Frontal cortex (tissue), 4 donors: ENCODE results near the gene SLC26A8. TPM values are rescaled to one million over a fixed set of nuclear protein-coding genes. Genes with fewer than 3 reads are reported as not detected.
A peak's percentile ranks its signal among the peaks of the same experiment; 100 is the strongest.
"Not testable (repeated sequence)": the region's sequence is repeated elsewhere in the genome, so short reads cannot be mapped to it uniquely, and the experiment has no call there.

Source experiments
- DNase-seq, 2 donors: peaks; one replicate each; pipeline ENCODE4 v3.0.0; 2012; ENCODE audit warnings: low spot score in 2 of 2
- FAIRE-seq: peaks from 2 replicates; lab custom pipeline; 2012; peaks lifted over from hg19 to GRCh38; lab: Jason Lieb, UNC
- total RNA-seq: library from RNA; depleted of rRNA; stranded (reverse); fragments of >200 nt; gene quantifications from one replicate; pipeline ENCODE4 v1.2.3, GENCODE V29; 2014
- donor health status: control.
- donor health status: control.
- donor health status: control.

SLC26A8 gene
- total RNA-seq, 1 donor from 2014 or later: 5.7 TPM

DNA sequence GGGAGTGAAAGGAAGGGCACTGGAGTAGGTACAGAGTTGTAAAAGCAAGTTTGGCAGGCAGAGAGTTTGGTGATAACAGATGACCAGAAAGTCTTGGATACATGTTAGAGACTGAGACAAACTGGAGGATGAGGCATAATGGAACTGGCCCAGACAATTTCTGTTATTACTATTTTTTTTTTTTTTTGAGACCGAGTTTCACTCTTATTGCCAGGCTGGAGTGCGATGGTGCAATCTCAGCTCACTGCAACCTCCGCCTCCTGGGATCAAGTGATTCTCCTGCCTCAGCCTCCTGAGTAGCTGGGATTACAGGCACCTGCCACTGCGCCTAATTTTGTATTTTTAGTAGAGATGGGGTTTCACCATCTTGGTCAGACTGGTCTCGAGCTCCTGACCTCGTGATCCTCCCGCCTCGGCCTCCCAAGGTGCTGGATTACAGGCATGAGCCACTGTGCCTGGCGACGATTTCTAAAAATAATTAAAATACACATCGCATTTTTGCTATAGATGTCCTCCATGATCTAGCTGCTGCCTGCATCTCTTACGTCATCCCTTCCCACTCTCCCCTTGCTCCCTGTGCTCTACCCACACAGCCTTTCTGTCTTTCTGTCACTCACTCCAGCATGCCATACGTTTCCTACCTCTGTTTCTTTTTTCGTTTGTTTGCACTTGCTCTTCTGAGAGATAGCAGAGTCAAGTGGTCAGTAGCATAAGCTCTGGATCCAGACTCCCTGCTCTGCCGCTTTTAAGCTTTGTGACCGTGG, 26.7 kb upstream of the SLC26A8 start:
- DNase-seq: no peak
- FAIRE-seq: no peak

DNA sequence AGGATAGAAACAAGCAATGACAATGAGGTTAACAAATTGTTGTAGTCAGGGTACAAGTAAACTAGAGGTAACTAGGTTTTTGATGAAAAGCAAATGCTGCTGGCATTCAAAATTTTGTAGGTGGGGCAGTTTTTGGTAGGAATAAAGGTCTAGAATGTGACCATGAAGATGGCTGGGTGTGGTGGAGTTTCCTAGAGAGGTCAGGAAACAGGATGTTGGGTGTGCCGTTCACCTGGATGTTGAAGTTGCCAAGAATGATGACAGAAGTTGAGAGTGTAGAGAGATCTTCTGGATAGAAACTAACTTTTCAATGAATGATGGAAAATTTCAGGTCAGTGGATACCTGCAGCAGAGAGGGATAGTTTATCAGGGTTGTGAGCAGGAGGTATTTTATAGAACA, 25.9 kb upstream of the SLC26A8 start:
- FAIRE-seq: no peak
- DNase-seq: no peak

DNA sequence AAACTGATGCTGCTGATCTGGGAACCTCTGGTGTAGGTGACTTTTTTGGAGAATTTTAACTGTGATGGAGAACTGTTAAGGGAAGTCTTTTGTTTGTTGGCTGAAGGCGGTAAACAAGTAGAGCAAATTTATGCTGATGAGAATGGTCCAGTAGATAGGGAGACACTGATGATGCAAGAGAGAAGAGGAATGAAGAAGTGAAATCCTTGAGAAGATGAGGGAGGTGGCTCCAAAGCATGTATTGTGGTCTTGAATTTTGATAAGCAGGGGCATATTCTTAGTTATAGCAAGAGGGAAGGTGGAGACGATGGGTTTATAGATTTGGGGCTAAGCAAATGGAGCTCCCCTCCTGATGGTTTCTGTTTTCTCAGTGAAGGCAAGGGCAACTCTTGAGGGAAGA, 25.1 kb upstream of the SLC26A8 start:
- FAIRE-seq (no peak), DNase-seq (no peak)

DNA sequence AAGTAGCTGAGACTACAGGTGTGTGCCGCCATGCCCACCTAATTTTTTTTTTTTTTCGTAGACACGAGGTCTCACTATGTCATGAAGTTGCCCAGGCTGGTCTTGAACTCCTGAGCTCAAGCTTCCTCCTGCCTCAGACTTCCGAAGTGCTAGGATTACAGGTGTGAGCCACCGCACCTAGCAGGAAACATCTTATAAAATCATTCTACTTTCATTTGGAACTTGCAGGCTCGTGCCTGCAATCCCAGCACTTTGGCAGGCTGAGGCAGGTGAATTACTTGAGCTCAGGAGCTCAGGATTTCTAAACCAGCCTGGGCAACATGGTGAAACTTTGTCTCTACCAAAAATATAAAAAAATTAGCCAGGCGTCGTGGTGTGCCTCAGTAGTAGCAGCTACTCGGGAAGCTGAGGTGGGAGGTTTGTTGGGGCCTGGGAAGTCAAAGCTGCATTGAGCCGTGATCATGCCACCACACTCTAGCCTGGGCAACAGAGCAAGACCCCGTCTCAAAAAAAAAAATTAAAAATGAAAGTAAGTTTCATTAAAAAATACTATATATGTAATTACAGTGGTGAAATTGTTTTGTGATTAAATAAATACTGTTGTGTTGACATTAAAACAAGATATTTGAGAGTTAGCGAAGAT, 18.3 kb upstream of the SLC26A8 start:
- no peak for DNase-seq
- no peak for FAIRE-seq

DNA sequence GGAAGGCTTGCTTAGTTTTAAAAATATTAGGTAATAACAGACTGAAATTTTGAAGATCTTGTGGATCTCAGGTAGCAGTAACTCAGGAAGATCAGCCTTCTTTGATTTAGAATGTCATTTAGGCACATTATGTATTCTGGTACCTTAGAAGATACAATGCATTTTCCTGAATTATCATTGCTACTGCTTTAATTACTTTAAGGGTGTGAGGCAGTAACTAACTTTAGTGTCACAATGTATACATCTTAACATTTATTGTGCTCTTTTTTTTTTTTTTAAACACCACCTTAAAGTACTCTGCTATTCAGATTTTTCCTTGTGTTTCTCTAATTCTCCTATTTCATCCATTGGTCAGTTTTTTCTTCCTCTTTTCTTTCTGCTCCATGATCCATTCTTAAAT, 16.5 kb upstream of the SLC26A8 start:
- DNase-seq: no peak
- FAIRE-seq: no peak

DNA sequence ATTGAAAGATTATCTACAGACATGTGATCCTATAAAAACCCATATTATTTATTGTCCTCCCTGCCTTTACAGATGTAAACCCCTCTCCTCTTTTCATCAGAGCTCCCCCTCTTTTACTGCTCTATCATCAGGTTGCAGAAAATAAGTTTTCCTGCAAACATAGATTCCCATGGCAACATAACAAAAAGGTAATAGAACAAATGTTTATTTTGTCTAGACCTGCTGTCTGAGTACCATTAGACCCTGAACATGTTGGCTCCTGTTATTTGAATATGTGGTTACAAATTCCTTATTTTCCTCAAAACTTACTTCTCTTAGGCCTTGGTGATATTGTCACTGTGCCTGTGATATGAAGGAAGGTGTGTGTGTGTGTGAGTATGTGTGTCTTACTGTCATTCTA, 14.7 kb upstream of the SLC26A8 start:
- DNase-seq (no peak), FAIRE-seq (no peak)

DNA sequence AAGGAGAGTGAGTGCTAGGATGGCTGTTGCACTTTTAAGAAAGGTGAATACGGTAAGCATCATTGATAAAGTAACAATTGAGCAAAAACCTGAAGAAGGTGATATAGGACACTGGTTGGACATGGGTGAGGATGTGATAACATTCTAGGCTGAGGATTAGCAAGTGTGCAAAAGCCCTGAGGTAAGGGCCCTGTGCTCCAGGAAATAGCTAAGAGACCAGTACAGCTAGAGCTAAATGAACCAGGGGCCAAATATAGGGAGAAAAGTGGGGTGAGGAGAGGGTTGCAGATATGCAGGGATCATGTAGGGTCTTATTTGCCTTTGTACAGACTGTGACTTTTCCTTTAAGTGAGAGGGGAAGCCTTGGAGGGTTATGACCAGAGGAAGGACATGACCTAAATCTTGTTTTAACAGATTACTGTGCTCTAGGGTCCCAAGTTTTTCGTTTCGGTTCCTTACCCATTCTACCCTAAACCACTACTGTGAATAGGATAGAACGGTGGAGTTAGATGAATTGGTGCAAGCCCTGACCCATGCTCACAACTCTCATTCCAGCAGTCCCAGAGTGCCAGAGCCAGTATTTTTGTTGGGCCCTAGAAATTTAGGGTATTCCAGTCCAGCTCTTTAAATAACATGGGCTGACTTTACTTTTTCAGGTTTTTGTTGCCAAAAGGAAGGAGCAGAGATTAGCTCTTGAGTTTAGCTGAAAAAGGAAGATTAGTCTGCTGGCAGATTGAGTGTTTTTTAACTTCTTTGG, 13.9 kb upstream of the SLC26A8 start:
- no peak for FAIRE-seq
- DNase-seq: no peak

DNA sequence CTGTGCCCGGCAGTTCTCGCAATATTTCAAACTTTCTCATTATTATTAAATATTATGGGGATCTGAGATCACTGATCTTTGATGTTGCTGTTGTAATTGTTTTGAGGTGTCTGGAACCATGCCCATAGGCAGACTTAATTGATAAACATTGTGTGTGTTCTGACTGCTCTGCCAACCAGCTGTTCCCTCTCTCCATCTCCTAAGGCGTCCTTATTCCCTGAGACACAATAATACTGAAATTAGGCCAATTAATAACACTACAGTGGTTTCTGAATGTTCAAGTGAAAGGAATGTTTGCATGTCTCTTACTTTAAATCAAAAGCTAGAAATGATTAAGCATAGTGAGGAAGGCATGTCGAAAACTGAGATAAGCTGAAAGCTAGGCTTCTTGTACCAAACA, 10.8 kb upstream of the SLC26A8 start:
- FAIRE-seq (no peak), DNase-seq (no peak)

DNA sequence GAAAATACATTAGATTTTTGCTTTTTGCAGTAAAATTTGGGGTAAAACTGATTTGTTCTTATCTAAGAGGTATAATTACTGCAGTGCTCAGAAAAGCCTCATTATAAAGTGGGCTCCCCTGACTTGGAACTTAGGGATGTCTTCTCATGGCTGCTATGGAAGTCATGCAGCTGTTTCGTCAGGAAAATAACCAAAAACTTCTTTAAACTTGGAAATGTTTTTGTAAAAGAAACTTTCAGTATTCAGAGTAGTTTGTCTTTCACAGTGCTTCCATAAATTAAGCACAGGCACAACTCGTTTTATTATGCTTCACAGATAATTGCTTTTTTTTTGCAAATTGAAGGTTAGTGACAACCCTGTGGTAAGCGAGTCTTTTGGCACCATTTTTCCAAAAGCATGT, 10.0 kb upstream of the SLC26A8 start:
- FAIRE-seq (no peak), DNase-seq (no peak)

DNA sequence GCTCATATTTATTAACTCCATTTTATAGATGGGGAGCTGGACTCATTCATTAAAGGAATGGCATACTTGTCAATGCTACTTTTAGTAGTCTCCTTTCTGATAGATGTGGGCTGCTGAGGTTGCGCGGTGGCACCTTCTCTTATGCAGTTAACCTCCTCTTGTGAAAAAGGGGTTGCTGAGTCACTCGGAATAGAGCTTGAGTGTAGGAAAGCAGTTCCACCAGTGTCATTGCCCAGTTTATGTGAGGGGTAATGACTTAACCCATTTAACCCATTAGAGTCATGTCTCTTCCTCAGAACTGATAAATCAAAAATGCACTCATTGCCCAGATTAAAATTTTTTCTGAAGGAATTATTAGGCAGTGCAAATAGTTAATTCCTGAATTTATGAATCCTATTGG, 9.5 kb upstream of the SLC26A8 start:
- FAIRE-seq (no peak), DNase-seq (no peak)

DNA sequence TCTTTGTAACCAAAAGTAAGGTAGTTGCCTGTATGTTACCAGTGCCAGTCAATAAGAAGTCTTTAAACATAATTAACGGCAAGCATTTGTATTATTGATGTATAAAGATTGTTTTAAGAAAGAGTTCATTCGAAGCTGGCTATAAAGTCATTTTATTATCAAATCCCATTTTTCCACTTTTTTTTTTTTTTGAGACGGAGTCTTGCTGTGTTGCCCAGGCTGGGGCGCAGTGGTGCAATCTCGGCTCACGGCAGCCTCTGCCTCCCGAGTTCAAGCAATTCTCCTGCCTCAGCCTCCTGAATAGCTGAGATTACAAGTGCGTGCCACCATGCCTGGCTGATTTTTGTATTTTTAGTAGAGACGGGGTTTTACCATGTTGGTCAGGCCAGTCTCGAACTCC, 8.7 kb upstream of the SLC26A8 start:
- not testable (repeated sequence) for FAIRE-seq, DNase-seq

DNA sequence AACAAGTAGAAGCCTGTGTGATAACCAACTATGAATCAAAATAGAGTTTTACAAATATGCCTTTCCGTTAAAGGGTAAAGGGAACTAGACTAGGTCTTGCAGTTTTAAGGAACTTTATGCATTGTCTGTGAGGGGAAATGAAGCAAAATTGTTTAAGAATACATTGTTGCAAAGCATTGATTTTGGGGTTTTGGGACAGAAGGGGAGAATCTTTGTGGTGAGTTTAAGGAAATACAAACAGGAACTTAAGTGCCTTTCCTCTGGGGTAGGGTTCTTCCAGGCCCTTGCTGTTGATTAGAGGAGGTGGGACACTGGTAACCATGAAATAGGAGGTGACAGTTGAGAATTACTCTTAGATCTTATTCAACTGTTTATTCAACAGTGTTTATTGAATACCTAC, 7.8 kb upstream of the SLC26A8 start:
- FAIRE-seq (no peak), DNase-seq (no peak)

DNA sequence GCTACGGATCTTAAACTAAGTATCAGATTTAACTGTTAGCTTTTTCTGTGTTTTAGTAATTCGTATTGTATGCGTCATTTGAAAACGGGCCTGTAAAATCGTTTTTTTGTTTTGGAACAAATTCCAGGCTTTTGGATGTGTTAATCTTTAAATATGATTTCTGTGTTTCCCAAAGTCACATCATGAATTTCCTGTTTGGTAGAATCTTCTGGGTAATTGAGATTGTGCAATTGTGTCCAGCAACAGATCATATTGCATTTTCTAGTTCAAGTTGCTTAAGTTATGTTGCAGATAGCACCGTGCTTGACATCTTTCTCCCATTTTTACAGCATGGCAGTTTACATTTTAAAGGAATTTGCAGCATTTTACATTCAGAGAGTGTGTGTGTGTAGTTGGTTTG, 5.0 kb upstream of the SLC26A8 start:
- DNase-seq (no peak), FAIRE-seq (no peak)

DNA sequence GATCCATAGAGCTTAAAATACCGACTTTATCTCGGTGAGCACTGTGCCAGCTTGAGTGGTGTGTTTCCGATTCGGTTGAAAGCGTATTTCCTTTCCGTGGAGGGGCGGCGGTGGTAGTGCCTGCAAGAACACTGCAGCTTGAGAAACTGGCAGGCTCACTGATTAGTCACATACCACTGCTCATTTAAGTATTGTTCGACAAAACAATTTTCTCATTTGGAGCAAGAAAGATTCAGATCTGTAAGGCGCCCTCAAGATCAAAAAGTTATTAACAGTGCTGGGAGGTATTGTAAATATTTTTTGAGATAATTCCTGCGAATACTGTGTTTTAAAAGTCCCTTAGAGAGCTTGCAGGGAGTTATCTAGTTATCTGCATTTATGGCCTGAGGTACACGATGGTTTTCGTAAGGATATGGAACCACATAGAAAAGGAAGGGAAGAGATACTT, 4.5 kb upstream of the SLC26A8 start:
- no peak for FAIRE-seq

DNA sequence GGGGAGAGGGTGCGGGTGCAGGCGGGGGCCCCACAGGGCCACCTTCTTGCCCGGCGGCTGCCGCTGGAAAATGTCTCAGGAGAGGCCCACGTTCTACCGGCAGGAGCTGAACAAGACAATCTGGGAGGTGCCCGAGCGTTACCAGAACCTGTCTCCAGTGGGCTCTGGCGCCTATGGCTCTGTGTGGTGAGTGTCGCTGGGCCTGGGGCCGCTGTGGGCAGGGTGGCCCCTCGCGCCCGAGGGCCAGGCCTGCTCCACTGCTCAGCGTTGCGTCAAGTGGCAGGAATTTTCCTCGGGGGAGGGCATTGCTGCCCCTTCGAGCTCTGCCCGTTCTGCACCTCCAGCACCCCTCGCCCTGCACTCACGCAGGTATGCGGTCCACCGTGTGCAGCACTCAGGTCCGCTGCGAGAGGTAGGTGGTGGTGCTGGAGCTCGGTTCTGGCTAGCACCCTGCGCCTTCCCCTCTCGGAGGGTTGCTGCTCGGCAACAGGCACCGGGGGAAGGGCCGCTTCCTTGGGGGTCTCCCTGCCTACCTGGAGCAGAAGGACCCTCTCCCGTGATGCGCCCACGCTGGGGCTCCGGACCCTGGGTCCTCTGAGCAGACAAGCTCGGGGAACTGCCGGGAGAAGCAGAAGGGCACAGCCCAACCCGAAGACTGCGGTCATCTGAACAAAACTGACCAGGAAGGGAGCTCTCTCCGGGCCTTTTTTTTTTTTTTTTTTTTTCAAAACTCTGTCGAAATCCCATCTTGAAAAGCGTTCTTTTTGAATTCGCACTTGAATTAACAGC, 3.8 kb upstream of the SLC26A8 start:
- DNase-seq (peak; percentile 10 to 18), FAIRE-seq (no peak)

More for the DNA sequence above, 4.5 kb upstream of the SLC26A8 start:
- DNase-seq: peak in 1 of 2 donors; percentile 28

DNA sequence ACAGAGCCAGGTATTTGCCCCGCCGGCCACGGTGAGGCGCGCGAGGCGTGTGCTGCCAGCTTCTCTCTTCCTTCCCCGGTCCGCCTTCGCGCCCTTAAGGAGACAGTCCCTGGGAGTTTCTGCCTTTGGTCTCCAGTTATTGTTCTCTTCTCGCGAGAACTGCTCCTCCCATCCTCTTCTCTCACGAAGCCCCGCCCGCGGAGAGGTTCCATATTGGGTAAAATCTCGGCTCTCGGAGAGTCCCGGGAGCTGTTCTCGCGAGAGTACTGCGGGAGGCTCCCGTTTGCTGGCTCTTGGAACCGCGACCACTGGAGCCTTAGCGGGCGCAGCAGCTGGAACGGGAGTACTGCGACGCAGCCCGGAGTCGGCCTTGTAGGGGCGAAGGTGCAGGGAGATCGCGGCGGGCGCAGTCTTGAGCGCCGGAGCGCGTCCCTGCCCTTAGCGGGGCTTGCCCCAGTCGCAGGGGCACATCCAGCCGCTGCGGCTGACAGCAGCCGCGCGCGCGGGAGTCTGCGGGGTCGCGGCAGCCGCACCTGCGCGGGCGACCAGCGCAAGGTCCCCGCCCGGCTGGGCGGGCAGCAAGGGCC, 3.2 kb upstream of the SLC26A8 start, which contains the start of gene MAPK14:
Gene MAPK14, plus strand, starts transcription at position 308 of the 587 bp plus-strand sequence. CDS start 350 bp downstream, outside the sequence.
- FAIRE-seq (peak; percentile 55), DNase-seq (peak; percentile 96 to 97)

DNA sequence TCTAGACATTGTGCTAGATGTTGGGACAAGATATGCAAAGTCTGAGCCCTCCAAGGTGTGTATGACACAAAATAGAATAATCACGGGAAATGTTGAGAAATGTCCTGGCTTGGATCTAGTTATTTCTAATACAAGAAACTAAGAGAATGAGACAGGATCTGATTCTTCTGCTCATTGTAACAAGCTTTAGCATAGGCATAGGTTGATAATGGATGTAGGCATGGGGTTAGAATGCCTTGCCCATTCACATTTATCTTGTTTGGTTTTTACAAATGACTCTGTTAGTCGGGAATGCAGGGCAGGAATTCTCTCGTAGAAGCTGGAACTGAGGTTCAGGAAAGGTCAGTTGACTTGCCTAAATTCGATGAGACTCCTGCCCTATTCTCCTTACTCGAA, 1.5 kb upstream of the SLC26A8 start:
- FAIRE-seq (no peak), DNase-seq (no peak)

DNA sequence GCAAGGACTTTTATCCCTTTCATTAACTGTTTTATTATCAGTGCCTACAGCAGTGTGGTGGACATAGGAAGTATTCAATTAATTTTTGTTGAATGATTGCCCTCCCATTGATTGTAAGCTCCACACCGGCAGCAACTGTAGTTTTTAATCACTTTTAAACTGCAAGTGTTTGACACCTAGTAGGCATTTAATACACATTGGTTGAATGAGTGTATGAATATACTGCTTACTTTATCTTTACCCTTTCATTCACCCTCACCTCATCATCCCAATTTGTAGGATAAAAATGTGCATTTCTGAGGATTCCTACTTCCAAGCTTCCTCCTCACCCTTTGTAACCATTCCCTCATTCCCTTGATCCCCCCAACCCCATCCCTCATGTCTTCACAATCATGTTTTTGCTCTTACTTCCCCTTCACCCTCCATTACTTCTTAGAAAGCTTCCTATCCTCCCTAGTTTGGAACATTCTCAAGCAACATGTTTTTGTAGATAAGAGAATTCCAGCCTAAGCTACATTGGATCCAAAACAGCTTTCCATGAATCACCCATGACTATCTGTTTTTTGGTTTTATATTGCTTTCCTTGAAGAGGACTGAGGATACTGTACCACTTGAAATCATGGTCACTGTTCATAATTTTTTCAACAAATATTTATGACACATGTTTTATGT, 955 bp upstream of the SLC26A8 start:
- DNase-seq (no peak), FAIRE-seq (no peak)

DNA sequence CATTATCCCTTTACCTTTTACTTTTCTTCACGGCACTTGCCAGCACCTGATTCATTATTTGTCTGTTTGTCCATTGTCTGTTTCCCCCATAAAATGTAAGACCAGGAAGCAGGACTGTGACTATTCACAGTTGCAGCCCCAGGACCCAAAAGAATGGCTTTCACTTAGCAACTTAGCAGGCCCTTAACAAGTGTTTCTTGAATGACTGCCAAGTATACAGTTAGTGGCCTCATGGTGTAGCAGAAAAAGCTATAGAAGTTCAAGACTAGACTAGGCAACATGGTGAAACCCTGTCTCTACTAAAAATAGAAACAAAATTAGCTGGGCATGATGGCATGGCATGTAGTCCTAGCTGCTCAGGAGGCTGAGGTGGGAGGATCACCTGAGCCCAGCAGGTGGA, 4.3 kb downstream of the SLC26A8 start:
- no peak for FAIRE-seq

More for the DNA sequence above, 4.3 kb downstream of the SLC26A8 start:
- DNase-seq: no peak
